Endothelial cell of umbilical vein (primary cell): ENCODE measurements around the gene SYTL2. TPM values are rescaled to one million over a fixed set of nuclear protein-coding genes. Genes with fewer than 3 reads are reported as not detected.

Source experiments
- BruUV-seq: library from RNA; stranded (reverse); fragments of 400-500 nt; replicated peaks from 2 replicates; lab custom pipeline; 2021; lab: Mats Ljungman, UMichigan
- CTCF ChIA-PET: fragments of 300-600, 350-600 bp; sonication (Branson Sonifier 250); formaldehyde crosslinking; loops from one replicate; lab custom pipeline; 2021; ENCODE audit warnings: antibody characterized with exemption, inconsistent platforms; lab: Charles Lee
- POLR2A ChIA-PET: fragments of 300-600, 350-600 bp; sonication (Branson Sonifier 250); formaldehyde crosslinking; loops from one replicate; lab custom pipeline; 2021; ENCODE audit warnings: antibody characterized with exemption, inconsistent platforms; lab: Charles Lee
- DNase-seq: peaks from one replicate; pipeline ENCODE4 v3.0.0-alpha.2; 2011; ENCODE audit warnings: low read depth, low spot score
- FAIRE-seq: peaks from 2 replicates; lab custom pipeline; 2011; peaks lifted over from hg19 to GRCh38; lab: Jason Lieb, UNC
- H2AFZ ChIP-seq: 2 replicates; pipeline ENCODE4 v1.6.0; 2012; ENCODE audit warnings: low read depth, low read length, control low read depth, inconsistent platforms
- H3K27ac ChIP-seq: 2 replicates; pipeline ENCODE4 v1.5.1; 2011; ENCODE audit warnings: low read depth, mild to moderate bottlenecking, control low read depth, low read length, moderate library complexity; ENCODE audit not compliant: insufficient read depth
- H3K27me3 ChIP-seq, 2 experiments: 2 replicates each; pipeline versions ENCODE4 v1.6.0 to v1.6.1; 2011; ENCODE audit warnings: low read length in 2 of 2, mixed read lengths in 1 of 2; ENCODE audit not compliant: control insufficient read depth in 2 of 2, insufficient read depth in 2 of 2
- H3K36me3 ChIP-seq, 2 experiments: 2 replicates in 1 of 2; 3 replicates in 1 of 2; pipeline ENCODE4 v1.5.1; 2011; ENCODE audit warnings: low read length in 2 of 2, mild to moderate bottlenecking in 1 of 2, moderate library complexity in 1 of 2; ENCODE audit not compliant: control insufficient read depth in 2 of 2, insufficient read depth in 2 of 2; ENCODE audit errors: extremely low read depth in 1 of 2
- H3K4me1 ChIP-seq: 3 replicates; pipeline ENCODE4 v1.5.1; 2011; ENCODE audit warnings: mild to moderate bottlenecking, low read length; ENCODE audit not compliant: control insufficient read depth, insufficient read depth; ENCODE audit errors: extremely low read depth
- H3K4me2 ChIP-seq: 2 replicates; pipeline ENCODE4 v1.6.1; 2011; ENCODE audit warnings: low read length, control low read depth, mixed read lengths; ENCODE audit not compliant: insufficient read depth
- H3K4me3 ChIP-seq, 3 experiments: fragments of 200-600 bp in 1 of 3; sonication (generic), shearing (Covaris generic) in 1 of 3; replicated peaks in 1 of 3; 2 replicates each; pipeline ENCODE4 v1.5.1; 2011 to 2016; ENCODE audit warnings: control low read depth in 3 of 3, low read length in 3 of 3, mild to moderate bottlenecking in 2 of 3, inconsistent platforms in 1 of 3, low read depth in 1 of 3, moderate library complexity in 1 of 3; ENCODE audit not compliant: insufficient read depth in 1 of 3
- H3K79me2 ChIP-seq: 2 replicates; pipeline ENCODE4 v1.6.0; 2012; ENCODE audit warnings: low read length, inconsistent platforms; ENCODE audit not compliant: control insufficient read depth, insufficient read depth
- H3K9ac ChIP-seq: replicated peaks from 2 replicates; pipeline ENCODE3; 2011; ENCODE audit warnings: low read length, control low read depth; ENCODE audit not compliant: insufficient read depth; ENCODE audit errors: extremely low read depth
- H3K9me1 ChIP-seq: replicated peaks from 3 replicates; pipeline ENCODE4 v1.6.0; 2011; ENCODE audit warnings: mild to moderate bottlenecking, low read length; ENCODE audit not compliant: control insufficient read depth, insufficient read depth; ENCODE audit errors: extremely low read depth
- H3K9me3 ChIP-seq: replicated peaks from 2 replicates; pipeline ENCODE4 v1.5.1; 2012; ENCODE audit warnings: low read length, inconsistent platforms; ENCODE audit not compliant: control insufficient read depth, insufficient read depth
- H4K20me1 ChIP-seq: replicated peaks from 2 replicates; pipeline ENCODE3; 2011; ENCODE audit warnings: mild to moderate bottlenecking, low read length; ENCODE audit not compliant: control insufficient read depth, insufficient read depth; ENCODE audit errors: extremely low read depth
- EZH2 ChIP-seq: IDR thresholded peaks from 2 replicates; pipeline ENCODE4 v1.6.1; 2012; ENCODE audit warnings: borderline replicate concordance, low read depth, mild to moderate bottlenecking, moderate library complexity, low read length, inconsistent platforms; ENCODE audit not compliant: severe bottlenecking
- FOS ChIP-seq: IDR thresholded peaks from 2 replicates; pipeline ENCODE4 v1.6.1; 2011; ENCODE audit warnings: mild to moderate bottlenecking, low read length, moderate library complexity, borderline replicate concordance; ENCODE audit not compliant: insufficient read depth
- GATA2 ChIP-seq: IDR thresholded peaks from 2 replicates; pipeline ENCODE4 v1.7.0; 2011; ENCODE audit warnings: low read depth, mild to moderate bottlenecking, moderate library complexity, mixed read lengths, low read length; ENCODE audit not compliant: insufficient read length, insufficient read depth
- JUN ChIP-seq: IDR thresholded peaks from 2 replicates; pipeline ENCODE4 v1.6.1; 2011; ENCODE audit warnings: borderline replicate concordance, low read depth; ENCODE audit not compliant: insufficient read length, insufficient read depth
- MYC ChIP-seq: IDR thresholded peaks from one replicate; pipeline ENCODE4 v1.6.1; 2011; ENCODE audit warnings: mild to moderate bottlenecking, low read depth, low read length
- POLR2A ChIP-seq: IDR thresholded peaks from 2 replicates; pipeline ENCODE4 v1.6.1; 2012; ENCODE audit warnings: low read depth, mild to moderate bottlenecking, control low read depth, low read length
- POLR2AphosphoS5 ChIP-seq: IDR thresholded peaks from 2 replicates; pipeline ENCODE4 v1.6.1; 2012; ENCODE audit warnings: low read depth, mild to moderate bottlenecking, control low read depth, low read length, moderate library complexity; ENCODE audit not compliant: insufficient read depth
- dilution Hi-C: fragments of 300-500 bp; cut with MboI; formaldehyde crosslinking; loops from one replicate; pipeline ENCODE4 v1.15.0; 2019; ENCODE audit warnings: low sequenced_read_pairs; ENCODE audit not compliant: extremely low pct_ligation_motif_present
- intact Hi-C: fragments of 100-400 bp; cut with micrococcal nuclease; formaldehyde crosslinking; loops from one replicate; pipeline ENCODE4 v1.10.0; 2022
- polyA plus RNA-seq, 4 experiments: library from polyadenylated mRNA; depleted of rRNA in 3 of 4; stranded (reverse) in 3 of 4; unstranded in 1 of 4; fragments of >200 nt; gene quantifications; 2 replicates each; pipeline versions ENCODE4 v1.2.1 to v1.2.3, GENCODE V29; 2011 to 2012; ENCODE audit warnings: missing spikeins in 1 of 4
- total RNA-seq: library from RNA; stranded (reverse); gene quantifications from 2 replicates; pipeline ENCODE4 v1.2.3, GENCODE V29; 2021
- TF ChIP-seq, protein P1 (sequence below), 2 donors: IDR thresholded peaks; 1 replicate in 1 of 2; 2 replicates in 1 of 2; pipeline ENCODE4 v1.5.1; 2011; ENCODE audit warnings: low read length in 2 of 2, mild to moderate bottlenecking in 2 of 2, moderate library complexity in 2 of 2, control low read depth in 1 of 2, inconsistent platforms in 1 of 2, low read depth in 1 of 2; ENCODE audit not compliant: insufficient read depth in 1 of 2; ENCODE audit errors: extremely low read depth in 1 of 2
- TF ChIP-seq, protein P2 (sequence below): IDR thresholded peaks from 2 replicates; pipeline ENCODE4 v1.6.1; 2011; ENCODE audit not compliant: insufficient read depth, insufficient read length

SYTL2 gene
- total and polyA plus RNA-seq, 2 donors (not counting 3 experiments of a cell fraction or from before 2014, with no cell fraction given): 1.4 to 2.4 TPM

DNA sequence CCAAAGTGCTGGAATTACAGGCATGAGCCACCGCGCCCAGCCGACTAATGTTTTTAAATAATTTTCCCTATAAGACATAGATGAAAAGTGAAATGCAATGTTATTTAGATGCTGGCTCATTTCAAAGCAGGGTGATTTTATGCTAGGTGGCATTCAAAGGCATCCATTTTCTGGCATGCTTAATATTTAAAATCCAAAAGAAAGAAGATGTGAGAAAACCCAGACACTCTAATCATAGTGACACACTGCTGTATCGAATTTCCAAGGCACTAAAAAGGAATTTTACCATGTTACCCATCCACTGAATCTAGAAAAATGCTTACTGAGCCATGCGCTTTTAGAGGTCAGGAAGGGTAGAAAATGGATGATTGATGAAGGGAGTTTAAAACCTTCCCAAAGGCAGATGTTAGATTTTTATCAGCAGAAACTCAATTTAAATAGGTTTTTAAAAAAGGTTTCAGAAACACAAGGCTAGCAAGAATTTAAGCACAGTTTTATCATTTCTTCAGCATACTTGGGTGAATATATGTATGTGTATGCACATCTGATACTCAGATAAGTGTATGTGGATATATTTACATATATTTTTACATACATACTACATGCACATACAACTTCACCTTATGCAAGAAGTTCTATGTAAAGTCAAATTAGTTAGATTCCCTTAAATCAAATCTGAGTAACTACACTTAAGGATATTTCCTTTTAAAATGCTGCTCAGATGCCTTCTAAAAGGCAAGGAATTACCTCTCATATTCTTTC, 100.8 kb downstream of the SYTL2 start:
- intact Hi-C loops (no loop called here), dilution Hi-C loops (no loop called here)
- Histone ChIP-seq H3K9me3 (no peaks in the 10 kb centered on the region), H3K79me2 (no peaks in the 10 kb centered on the region), H3K4me2 (no peak overlapping the region), H3K9me1 (no peaks in the 10 kb centered on the region), H4K20me1 (no peaks in the 10 kb centered on the region), H3K9ac (no peak overlapping the region), H3K27ac (no peak overlapping the region), H2AFZ (no peak overlapping the region), H3K36me3 (no peaks in the 10 kb centered on the region), H3K4me1 (no peaks in the 10 kb centered on the region), H3K4me3 (no peak overlapping the region), H3K27me3 (no peaks in the 10 kb centered on the region)
- ChIA-PET CTCF (interaction anchor here (1.2 kb wide), 1 partner anchor 15 kb away, joined by 5 read pairs; no protein-coding TSS in a partner anchor), POLR2A (no interaction called here)
- TF ChIP-seq POLR2A: no peak
- TF ChIP-seq MYC: no peak
- no peak for TF ChIP-seq JUN
- no peak for TF ChIP-seq GATA2
- no peak for TF ChIP-seq EZH2
- TF ChIP-seq, protein P1, sequence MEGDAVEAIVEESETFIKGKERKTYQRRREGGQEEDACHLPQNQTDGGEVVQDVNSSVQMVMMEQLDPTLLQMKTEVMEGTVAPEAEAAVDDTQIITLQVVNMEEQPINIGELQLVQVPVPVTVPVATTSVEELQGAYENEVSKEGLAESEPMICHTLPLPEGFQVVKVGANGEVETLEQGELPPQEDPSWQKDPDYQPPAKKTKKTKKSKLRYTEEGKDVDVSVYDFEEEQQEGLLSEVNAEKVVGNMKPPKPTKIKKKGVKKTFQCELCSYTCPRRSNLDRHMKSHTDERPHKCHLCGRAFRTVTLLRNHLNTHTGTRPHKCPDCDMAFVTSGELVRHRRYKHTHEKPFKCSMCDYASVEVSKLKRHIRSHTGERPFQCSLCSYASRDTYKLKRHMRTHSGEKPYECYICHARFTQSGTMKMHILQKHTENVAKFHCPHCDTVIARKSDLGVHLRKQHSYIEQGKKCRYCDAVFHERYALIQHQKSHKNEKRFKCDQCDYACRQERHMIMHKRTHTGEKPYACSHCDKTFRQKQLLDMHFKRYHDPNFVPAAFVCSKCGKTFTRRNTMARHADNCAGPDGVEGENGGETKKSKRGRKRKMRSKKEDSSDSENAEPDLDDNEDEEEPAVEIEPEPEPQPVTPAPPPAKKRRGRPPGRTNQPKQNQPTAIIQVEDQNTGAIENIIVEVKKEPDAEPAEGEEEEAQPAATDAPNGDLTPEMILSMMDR (IDR thresholded peaks at IDR 0.05; ENCODE audit: extremely low read depth in 1 of 2, insufficient read depth in 1 of 2, low read depth in 1 of 2, low read length in 2 of 2): no peak
- TF ChIP-seq FOS: no peak
- TF ChIP-seq POLR2AphosphoS5: no peak
- TF ChIP-seq, protein P2, sequence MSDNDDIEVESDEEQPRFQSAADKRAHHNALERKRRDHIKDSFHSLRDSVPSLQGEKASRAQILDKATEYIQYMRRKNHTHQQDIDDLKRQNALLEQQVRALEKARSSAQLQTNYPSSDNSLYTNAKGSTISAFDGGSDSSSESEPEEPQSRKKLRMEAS: no peak
- FAIRE-seq (peak; percentile 38), DNase-seq (no peak)
- BruUV-seq: no TSS peak
